GM18511 (cell line): Measurements from ENCODE around the gene GDA.
A peak's percentile ranks its signal among the peaks of the same experiment; 100 is the strongest.

Experiments used
- ATAC-seq: cut with Tn5 transposase; IDR thresholded peaks from one replicate; pipeline ENCODE4 v1.9.1; 2021; ENCODE audit warnings: mild to moderate bottlenecking, moderate library complexity; ENCODE audit not compliant: unreplicated experiment

The GDA gene

GRCh38 chr9:72149231-72149975 lies at the start of gene GDA:
GDA (plus strand) TSS chr9:72149440; CDS start chr9:72149560, 120 bp downstream.
- ATAC-seq = no peak

DNA sequence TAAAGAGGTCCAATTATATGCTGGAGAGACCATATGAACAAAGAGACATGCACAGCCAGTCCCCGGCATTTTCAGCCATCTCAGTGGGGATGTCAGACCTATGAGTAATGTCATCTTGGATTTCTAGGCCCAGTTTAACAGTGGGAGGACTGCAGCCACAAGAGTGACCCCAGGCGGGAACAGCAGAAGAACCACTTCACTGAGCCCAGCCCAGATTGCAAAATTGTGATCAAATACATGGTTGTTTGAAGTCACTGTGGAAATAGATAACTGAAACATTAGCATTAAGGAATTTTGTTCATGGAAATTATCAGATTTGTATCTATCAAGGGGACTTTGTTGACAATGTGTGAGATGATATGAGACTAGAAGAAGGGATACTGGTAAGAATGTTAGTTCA lies 46.7 kb upstream of the GDA start:
- no peak for ATAC-seq

DNA sequence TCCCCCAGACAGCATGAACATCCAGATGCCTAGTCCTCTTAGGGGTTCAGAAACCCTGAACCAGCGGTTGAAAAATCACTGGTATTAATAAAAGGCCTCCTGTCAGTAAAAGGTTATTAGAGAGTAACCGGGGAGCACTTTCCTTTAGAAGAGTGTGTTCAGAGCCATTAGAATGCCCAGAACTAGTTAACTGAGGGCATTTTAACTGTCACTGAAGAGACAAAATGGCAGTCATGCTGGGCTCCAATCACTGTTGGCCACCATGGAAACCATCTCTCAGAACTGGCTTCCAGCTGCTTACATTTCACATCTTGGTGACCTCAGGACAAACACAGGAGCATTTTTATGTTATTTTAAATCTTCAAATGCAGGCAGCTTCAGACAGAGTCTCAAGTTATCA lies 36.2 kb upstream of the GDA start:
- no peak for ATAC-seq

DNA sequence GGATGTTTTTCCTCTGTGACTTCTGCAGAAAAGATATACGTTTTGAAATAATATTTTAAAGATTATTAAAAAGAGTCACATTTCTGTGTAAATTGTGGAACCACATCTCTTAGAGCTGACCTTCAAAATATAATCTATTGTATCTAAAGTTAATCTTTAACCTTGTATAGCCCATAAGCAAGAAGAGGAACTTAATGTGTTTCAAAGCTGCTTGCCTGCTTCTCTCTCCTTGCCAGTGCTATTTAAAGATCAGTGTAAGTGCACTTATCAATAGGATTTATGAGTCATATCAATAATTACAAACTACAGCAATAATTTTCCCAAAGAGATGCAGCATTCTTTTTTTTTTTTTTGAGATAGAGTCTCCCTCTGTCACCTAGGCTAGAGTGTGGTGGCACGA lies 29.4 kb upstream of the GDA start:
- peak; percentile 91 for ATAC-seq

- no peak for ATAC-seq
These were observed 24.3 kb upstream of the GDA start for GRCh38 chr9:72124947-72125346.

DNA sequence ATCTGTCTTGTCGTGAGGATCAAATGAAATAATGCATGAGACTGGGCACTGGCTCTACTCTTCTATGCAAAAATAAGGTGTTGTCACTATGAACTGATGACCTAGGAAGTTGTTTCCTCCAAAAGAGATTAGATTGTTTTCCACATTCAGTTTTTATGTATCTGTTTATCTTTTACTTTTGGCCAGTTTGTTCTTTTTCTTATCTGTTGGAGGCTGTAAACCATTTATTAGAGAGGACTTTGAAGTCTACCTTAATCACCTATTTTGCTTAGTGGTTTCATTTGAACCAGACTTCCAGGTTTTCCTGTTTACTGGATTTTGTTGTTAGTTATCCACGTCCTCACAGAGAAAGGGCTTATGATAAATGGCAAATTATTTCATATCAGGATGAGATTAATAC lies 21.5 kb upstream of the GDA start:
- no peak for ATAC-seq

- ATAC-seq = no peak
These were observed 20.7 kb upstream of the GDA start for GRCh38 chr9:72128526-72128925.

DNA sequence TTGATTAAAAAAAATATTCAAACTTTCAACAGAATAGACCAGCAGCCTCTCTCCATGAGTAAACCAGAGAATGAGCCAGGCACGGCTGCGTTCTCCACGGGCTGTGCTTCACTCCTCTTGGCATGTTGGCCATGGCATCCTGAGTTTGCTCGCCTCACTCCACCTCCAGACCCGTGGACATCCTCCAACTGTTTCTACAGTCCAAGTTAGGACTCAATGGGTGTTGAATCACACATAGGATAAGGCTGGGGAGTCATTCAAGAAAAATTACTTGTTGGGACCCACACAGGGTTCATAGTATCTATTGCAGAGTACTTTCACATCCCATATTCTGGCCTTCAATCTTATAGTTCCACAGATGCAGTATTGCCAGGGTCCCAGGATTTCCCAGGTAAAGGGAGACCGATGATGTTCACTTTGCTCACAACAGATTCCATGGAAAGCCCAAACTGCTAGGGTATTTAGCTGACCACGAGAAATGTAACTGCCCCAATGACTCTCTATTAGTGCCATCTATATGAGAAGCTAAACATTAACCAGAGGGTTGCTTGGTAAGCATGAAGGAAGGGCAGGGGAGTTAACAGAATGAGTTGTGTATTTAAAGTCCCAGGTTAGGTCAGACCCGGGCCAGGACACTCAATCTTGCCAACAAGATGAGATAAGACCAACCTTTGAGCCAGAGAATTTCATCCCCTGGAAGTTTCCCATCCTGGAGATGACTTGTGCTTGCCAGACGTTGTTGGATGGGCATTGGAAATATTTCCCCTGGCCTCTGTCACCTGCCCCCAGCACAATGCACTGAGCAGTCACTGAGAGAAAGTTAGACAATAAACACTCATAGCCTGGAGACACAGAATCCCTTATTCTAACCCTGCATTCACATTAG lies 19.7 kb upstream of the GDA start:
- ATAC-seq = peak; percentile 64

DNA sequence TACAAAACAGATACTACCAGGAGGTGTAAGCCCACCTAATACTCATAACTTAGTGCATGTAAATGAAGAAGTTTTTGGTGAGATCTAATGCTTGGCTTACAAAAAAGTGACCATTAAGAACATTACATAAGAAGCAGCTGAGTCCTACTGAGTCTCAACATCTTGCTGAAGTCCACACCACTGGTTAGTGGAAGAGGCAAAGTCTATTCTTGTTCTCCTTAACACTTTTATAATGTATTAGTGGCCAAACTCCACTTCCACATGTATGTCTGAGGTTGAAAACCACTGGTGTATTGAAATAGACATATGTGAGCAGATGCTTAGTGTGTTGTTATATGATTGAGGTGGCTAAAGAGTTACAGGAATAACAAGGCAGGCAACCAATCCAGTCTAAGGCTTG lies 18.9 kb upstream of the GDA start:
- no peak for ATAC-seq

DNA sequence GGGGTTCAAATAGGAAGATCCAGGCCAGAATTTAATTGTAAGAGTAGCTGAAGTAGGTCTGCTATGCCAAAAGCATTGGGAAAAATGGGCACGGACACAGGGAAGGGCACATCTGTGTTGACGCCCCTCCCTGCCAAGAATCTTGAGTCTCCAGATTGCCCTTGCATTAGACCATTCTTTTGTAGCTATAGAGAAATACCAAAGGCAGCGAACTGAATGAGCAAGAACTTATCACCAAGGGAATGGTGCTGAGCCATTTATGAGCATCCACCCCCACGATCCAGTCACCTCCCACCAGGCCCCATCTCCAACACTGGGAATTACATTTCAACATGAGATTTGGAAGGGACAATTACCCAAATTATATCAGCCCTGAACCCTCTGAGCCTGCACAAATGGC lies 18.0 kb upstream of the GDA start:
- ATAC-seq = no peak

- no peak for ATAC-seq
These were observed 17.2 kb upstream of the GDA start for GRCh38 chr9:72132052-72132451.

DNA sequence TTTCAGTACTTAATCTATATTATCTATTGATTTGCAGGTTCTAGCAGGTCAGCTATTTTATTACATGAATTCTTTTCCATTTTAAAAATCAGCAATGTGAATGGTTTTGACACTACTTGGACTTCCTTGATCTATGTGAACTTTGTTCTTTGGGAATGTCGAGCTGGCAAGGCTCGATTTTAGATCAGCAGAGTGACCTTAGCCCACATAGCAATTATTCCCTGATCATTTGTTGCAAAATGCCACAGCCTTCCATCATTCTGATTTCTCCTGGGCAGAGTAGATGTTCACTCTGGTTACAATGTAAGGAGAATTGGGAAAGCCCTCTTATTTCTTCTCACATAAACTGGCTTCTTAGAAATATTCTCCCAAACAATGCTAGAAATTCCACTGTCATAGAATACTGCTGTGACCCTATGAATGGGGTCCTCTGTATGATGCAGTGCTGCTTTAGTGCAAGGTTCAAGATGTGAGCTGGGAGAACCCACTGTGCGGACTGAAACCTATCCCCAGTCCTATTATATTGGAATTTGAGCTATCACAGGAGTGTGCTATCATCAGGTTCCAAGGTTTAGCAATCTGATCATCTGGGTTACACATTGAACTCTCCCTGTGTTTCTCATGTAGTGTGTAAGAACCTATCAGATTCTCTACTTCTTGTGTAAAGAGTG lies 15.7 kb upstream of the GDA start:
- ATAC-seq = no peak

GRCh38 chr9:72134801-72135200 lies 14.4 kb upstream of the GDA start:
- no peak for ATAC-seq

DNA sequence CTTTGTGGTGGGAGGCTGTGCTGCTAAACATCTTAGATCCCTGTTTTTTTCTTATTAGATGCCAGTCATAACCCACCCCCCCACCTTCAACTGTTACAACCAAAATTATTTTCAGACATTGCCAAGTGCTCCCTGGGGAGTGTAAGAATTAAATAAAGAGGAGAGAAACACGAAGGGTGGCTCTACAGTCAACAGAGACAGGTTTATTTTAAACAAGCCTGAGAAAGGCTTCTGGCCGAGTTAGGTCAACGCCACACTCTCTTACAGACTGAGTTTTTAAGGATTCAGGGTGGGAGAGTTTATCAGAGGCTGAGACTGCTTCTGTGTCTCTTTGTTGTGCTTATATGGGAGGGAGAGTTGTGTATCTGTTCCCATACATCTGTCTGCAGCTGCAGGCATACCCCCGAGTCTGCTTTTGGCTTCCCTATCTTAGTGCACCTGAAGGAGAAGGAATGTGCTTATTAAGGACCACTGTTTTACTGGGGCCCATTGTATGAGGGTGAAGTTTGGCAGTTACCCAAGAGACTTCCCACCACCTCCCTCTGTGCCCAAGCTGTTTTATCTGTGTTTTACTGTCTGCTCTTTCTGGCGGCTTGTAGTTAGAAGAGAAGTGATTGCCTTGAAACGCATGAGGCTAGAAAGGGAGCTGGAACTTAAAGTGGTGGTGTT lies 11.4 kb upstream of the GDA start:
- no peak for ATAC-seq

DNA sequence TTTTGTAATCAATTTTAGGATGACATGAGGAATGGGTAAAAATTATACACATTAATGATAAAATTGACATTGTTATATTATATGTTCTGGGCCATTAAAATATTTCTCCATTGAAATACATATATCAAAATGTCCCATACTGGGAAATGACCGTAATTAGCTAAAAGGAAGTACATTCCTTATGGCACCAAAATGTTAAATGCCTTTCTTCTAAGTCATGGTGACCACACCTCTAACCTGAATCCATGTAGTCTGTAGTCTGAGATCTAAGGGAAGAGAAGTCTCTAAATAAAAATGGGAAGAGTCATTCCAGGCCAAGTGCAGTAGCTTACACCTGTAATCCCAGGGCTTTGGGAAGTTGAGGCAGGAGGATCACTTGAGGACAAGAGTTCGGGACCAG lies 10.0 kb upstream of the GDA start:
- no peak for ATAC-seq

DNA sequence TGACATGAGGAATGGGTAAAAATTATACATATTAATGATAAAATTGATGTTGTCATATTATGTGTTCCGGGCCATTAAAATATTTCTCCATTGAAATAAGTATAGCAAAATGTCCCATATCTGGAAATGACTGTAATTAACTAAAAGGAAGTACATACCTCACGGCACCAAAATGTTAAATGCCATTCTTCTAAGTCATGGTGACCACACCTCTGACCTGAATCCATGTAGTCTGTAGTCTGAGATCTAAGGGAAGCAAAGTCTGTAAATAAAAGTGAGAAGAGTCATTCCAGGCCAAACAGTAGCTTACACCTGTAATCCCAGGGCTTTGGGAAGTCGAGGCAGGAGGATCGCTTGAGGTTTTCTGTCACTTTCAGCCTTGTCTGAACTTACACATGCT lies 8.7 kb upstream of the GDA start:
- no peak for ATAC-seq

DNA sequence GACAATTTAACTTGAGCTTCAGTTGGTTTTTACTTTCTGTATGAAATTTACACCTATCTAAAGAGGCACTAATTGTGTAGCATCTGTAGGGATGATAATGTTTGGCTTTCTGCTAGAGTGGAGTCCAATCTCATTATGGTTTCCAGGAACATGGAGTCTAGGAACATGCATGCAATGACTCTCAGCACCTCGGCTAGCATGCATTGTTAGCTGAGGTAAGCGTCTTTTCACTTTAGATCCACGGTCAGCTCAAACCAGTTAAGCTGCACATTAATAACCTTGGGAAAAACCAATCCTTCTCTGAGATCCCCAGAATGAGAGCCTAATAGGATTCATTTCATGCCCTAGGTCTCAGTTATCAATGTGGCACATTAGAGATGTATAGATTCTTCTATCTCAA lies 7.8 kb upstream of the GDA start:
- ATAC-seq = no peak

DNA sequence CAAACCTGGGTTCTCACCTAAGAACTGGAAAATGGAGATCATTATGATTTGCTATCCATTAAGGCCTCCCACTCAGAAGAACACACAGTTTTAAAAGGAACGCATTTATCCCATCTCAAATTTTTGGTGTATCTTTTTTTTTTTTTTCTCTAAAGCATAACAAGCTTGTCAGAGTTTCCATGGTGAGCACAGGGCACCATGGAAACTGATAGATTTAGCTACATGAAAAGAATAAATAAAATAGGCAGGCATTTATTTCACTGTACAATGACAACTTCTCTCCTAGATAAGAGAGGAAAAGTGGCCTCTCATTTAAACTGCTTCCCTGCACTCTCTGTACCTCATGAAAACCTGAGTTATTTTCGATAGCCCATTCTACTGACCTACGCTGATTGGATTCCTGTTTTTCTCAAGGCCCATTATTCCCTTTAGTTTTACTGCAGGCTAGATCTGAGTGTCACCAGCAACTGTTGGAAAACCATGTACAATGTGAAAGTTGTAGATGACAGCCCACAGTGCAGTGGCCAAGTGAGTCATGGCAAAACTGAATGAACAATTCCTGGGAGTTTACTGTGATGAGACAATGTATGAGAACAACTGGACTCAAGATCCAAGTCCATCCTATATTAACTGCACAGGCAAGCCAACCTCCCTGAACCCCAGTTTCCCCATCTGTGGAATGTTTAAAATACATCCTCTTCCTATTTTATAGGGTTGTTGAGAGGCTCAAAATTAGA lies 4.3 kb upstream of the GDA start:
- ATAC-seq = no peak

GRCh38 chr9:72145733-72146505 lies 3.3 kb upstream of the GDA start:
- no peak for ATAC-seq

GRCh38 chr9:72147676-72148075 lies 1.6 kb upstream of the GDA start:
- no peak for ATAC-seq
